Omental fat pad (tissue), 4 donors: ENCODE measurements around the gene SDSL. TPM values are rescaled to one million over a fixed set of nuclear protein-coding genes. Genes with fewer than 3 reads are reported as not detected.

Experiments used
- ATAC-seq: fragments of 150-250 bp; one replicate; pipeline ENCODE4 v1.9.1; 2016; ENCODE audit warnings: mild to moderate bottlenecking, moderate library complexity; ENCODE audit not compliant: low FRiP score
- DNase-seq: peaks from one replicate; pipeline ENCODE4 v3.0.0-alpha.2; 2019; ENCODE audit warnings: low spot score
- total RNA-seq, 4 donors: library from RNA; depleted of rRNA; stranded (reverse); fragments of >200 nt; gene quantifications; one replicate each; pipeline ENCODE4 v1.1.0, GENCODE V29; 2016
- TF ChIP-seq, protein P1 (sequence below), 3 donors: fragments of 450-650 bp; IDR thresholded peaks; one replicate each; pipeline ENCODE4 v1.5.1; 2016 to 2017; ENCODE audit warnings: antibody characterized with exemption in 3 of 3, mild to moderate bottlenecking in 3 of 3, moderate library complexity in 2 of 3

SDSL gene
- total RNA-seq, 4 donors from 2014 or later: 2.1 to 6.0 (median 4.1) TPM

DNA sequence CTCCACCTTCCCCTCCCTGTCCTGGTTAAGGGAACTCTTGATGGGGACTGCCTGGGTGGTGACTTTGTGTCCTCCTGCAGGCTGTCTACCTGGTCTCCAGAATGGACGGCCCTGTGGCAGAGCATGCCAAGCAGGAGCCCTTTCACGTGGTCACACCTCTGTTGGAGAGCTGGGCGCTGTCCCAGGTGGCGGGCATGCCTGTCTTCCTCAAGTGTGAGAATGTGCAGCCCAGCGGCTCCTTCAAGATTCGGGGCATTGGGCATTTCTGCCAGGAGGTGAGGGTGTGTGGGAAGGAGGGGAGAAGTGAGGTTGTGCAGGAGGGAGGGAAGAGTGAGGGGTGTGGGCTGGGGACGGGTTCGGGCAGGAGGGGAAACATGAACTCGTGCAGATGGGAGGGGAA lies 5.7 kb downstream of the SDSL start:
- ATAC-seq (no peak), DNase-seq (no peak)
- TF ChIP-seq, protein P1, sequence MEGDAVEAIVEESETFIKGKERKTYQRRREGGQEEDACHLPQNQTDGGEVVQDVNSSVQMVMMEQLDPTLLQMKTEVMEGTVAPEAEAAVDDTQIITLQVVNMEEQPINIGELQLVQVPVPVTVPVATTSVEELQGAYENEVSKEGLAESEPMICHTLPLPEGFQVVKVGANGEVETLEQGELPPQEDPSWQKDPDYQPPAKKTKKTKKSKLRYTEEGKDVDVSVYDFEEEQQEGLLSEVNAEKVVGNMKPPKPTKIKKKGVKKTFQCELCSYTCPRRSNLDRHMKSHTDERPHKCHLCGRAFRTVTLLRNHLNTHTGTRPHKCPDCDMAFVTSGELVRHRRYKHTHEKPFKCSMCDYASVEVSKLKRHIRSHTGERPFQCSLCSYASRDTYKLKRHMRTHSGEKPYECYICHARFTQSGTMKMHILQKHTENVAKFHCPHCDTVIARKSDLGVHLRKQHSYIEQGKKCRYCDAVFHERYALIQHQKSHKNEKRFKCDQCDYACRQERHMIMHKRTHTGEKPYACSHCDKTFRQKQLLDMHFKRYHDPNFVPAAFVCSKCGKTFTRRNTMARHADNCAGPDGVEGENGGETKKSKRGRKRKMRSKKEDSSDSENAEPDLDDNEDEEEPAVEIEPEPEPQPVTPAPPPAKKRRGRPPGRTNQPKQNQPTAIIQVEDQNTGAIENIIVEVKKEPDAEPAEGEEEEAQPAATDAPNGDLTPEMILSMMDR (IDR thresholded peaks at IDR 0.05): no peak

DNA sequence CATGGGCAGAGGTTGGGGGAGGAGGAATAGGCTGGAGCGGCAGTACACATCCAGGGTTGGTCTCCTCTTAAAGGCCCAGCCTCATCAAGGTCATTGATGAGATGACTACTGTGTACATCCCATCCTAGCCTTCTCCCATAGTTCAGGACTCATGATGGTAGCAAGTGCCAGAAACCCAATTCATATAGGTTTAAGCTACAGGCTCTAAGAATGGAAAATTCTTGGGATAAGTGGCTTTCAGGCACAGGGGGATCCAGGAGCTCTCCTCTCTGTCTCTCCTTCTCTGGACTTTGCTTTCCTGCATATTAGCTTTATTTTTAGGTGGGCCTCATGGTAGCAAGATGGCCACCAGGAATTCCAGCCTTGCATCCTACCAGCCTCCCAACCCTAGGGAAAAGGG lies 6.3 kb downstream of the SDSL start:
- no peak for DNase-seq
- TF ChIP-seq, protein P1 (IDR thresholded peaks at IDR 0.05): no peak
- ATAC-seq: no peak

- DNase-seq (no peak), ATAC-seq (no peak)
- TF ChIP-seq, protein P1 (IDR thresholded peaks at IDR 0.05): no peak
Observed at GRCh38 chr12:113432986-113433385, 10.8 kb downstream of the SDSL start.

- no peak for ATAC-seq
- TF ChIP-seq, protein P1 (IDR thresholded peaks at IDR 0.05): no peak
- no peak for DNase-seq
Observed at GRCh38 chr12:113435367-113435766, 13.2 kb downstream of the SDSL start.

- ATAC-seq: no peak
- TF ChIP-seq, protein P1 (IDR thresholded peaks at IDR 0.05): no peak
- DNase-seq: no peak
Observed at GRCh38 chr12:113436586-113436985, 14.4 kb downstream of the SDSL start.

- TF ChIP-seq, protein P1 (IDR thresholded peaks at IDR 0.05): no peak
- no peak for DNase-seq
- no peak for ATAC-seq
Observed at GRCh38 chr12:113436993-113437728, 15.0 kb downstream of the SDSL start.

DNA sequence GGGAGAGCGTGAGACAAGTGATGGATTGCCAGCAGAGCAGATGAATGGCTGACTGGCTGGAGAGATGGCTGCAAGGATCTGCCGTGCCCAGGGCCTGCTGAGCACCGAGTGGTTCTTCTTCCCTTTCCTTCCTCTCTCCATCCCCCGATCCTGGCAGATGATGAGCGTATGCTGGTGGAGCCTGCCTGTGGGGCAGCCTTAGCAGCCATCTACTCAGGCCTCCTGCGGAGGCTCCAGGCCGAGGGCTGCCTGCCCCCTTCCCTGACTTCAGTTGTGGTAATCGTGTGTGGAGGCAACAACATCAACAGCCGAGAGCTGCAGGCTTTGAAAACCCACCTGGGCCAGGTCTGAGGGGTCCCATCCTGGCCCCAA lies 15.5 kb downstream of the SDSL start:
- TF ChIP-seq, protein P1 (IDR thresholded peaks at IDR 0.05): no peak
- DNase-seq (no peak), ATAC-seq (no peak)
